ENCODE data around the gene DCAF5. TPM values are rescaled to one million over a fixed set of nuclear protein-coding genes. Genes with fewer than 3 reads are reported as not detected.

DCAF5 gene
- total RNA-seq, 1 donor from 2014 or later: 92.5 TPM

- H3K27me3 Mint-ChIP-seq: no peaks in the 10 kb centered on the region
- TF ChIP-seq, protein P1, sequence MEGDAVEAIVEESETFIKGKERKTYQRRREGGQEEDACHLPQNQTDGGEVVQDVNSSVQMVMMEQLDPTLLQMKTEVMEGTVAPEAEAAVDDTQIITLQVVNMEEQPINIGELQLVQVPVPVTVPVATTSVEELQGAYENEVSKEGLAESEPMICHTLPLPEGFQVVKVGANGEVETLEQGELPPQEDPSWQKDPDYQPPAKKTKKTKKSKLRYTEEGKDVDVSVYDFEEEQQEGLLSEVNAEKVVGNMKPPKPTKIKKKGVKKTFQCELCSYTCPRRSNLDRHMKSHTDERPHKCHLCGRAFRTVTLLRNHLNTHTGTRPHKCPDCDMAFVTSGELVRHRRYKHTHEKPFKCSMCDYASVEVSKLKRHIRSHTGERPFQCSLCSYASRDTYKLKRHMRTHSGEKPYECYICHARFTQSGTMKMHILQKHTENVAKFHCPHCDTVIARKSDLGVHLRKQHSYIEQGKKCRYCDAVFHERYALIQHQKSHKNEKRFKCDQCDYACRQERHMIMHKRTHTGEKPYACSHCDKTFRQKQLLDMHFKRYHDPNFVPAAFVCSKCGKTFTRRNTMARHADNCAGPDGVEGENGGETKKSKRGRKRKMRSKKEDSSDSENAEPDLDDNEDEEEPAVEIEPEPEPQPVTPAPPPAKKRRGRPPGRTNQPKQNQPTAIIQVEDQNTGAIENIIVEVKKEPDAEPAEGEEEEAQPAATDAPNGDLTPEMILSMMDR (IDR thresholded peaks at IDR 0.05; ENCODE audit: unreplicated experiment): peak; percentile 82
- H3K9me3 Mint-ChIP-seq (ENCODE audit: low read depth): no peaks in the 10 kb centered on the region
- peak; percentile 19 for DNase-seq (ENCODE audit: low spot score, unreplicated experiment)
- no peak overlapping the region for H3K4me3 Mint-ChIP-seq (ENCODE audit: low read depth)
- no peaks in the 10 kb centered on the region for H3K4me1 Mint-ChIP-seq (ENCODE audit: low read depth)
- H3K27ac Mint-ChIP-seq: peak overlapping the region; percentile 87
- H3K36me3 Mint-ChIP-seq (ENCODE audit: insufficient read depth): peaks cover 2% of the 10 kb centered on the region
Observed at GRCh38 chr14:69107407-69108003, 45.4 kb downstream of the DCAF5 start.

- no peaks in the 10 kb centered on the region for H3K4me1 Mint-ChIP-seq (ENCODE audit: low read depth)
- H3K27me3 Mint-ChIP-seq: no peaks in the 10 kb centered on the region
- TF ChIP-seq, protein P1 (IDR thresholded peaks at IDR 0.05; ENCODE audit: unreplicated experiment): no peak
- H3K9me3 Mint-ChIP-seq (ENCODE audit: low read depth): no peaks in the 10 kb centered on the region
- no peak for DNase-seq (ENCODE audit: low spot score, unreplicated experiment)
- H3K4me3 Mint-ChIP-seq (ENCODE audit: low read depth): no peak overlapping the region
- H3K27ac Mint-ChIP-seq: no peak overlapping the region
- H3K36me3 Mint-ChIP-seq (ENCODE audit: insufficient read depth): peaks cover 2% of the 10 kb centered on the region
Observed at GRCh38 chr14:69106451-69106850, 46.5 kb downstream of the DCAF5 start.

DNA sequence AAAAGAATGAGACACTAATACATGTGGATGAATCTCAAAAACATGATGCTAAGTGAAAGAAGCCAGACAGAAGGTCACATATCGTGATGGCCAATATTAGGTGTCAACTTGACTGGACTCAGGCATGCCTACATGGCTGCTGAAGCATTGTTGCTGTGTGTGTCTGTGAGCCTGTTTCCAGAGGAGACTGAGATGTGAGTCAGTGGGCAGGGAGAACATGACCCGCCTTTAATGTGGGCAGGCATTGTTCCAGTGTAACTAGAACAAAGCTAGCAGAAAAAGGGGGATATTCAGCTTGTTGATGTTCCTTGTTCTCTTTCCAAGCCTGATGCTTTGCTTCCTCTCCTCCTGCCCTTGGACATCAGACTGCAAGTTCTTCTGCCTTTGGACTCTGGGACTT lies 47.6 kb downstream of the DCAF5 start:
- H3K27ac Mint-ChIP-seq: no peak overlapping the region
- DNase-seq (ENCODE audit: low spot score, unreplicated experiment): no peak

DNA sequence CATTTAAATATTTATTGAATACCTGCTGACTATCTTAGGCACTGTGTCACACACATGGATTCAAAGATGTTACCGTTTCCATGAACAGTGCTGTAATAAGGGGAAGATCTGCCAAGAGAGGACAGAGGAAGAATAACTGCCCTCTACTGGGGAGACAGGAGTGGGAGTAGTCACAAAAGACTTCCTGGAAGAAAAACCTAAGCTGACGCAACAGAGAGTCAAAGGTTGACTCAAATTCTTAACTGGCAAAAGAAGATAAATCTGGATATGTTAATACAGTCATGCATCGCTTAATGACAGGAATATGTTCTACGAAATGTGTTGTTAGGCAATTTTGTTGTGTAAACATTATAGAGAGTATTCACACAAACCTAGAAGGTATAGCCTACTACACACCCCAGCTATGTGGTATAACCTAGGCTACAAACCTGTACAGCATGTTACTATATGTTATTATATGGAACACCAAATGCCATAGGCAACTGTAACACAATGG lies 51.5 kb downstream of the DCAF5 start:
- H3K4me3 Mint-ChIP-seq (ENCODE audit: low read depth): no peak overlapping the region
- H3K27me3 Mint-ChIP-seq: no peaks in the 10 kb centered on the region
- no peaks in the 10 kb centered on the region for H3K9me3 Mint-ChIP-seq (ENCODE audit: low read depth)
- no peak overlapping the region for H3K27ac Mint-ChIP-seq
- H3K4me1 Mint-ChIP-seq (ENCODE audit: low read depth): peaks cover 13% of the 10 kb centered on the region
- H3K36me3 Mint-ChIP-seq (ENCODE audit: insufficient read depth): peaks cover 6% of the 10 kb centered on the region
- DNase-seq (ENCODE audit: low spot score, unreplicated experiment): no peak
- TF ChIP-seq, protein P1 (IDR thresholded peaks at IDR 0.05; ENCODE audit: unreplicated experiment): peak; percentile 43

More for the DNA sequence above, 47.6 kb downstream of the DCAF5 start:
- Mint-ChIP-seq H3K36me3 (ENCODE audit: insufficient read depth) (peaks cover 2% of the 10 kb centered on the region), H3K4me3 (ENCODE audit: low read depth) (no peak overlapping the region), H3K9me3 (ENCODE audit: low read depth) (no peaks in the 10 kb centered on the region), H3K4me1 (ENCODE audit: low read depth) (no peaks in the 10 kb centered on the region), H3K27me3 (no peaks in the 10 kb centered on the region)
- TF ChIP-seq, protein P1 (IDR thresholded peaks at IDR 0.05; ENCODE audit: unreplicated experiment): no peak

DNA sequence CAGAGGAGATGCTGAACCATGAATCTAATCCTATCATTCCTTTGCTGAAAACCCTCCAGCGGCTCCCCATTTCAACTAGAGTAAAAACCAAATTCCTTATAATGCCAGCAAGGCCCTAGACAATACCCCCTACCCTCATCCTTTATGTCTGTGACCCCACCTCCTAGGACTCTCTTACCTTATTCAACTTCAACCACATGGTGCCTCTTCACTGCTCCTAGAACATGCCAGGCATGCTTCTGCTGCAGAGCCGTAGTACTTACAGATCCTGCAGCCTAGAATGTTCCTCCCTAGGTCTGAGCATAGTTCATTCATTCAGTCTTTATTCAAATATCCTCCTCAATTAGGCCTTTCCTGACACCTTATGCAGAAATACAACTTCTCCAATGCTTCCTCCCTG lies 54.9 kb downstream of the DCAF5 start:
- H3K27ac Mint-ChIP-seq: peak overlapping the region; percentile 2
- TF ChIP-seq, protein P1 (IDR thresholded peaks at IDR 0.05; ENCODE audit: unreplicated experiment): no peak
- no peaks in the 10 kb centered on the region for H3K27me3 Mint-ChIP-seq
- DNase-seq (ENCODE audit: low spot score, unreplicated experiment): no peak
- H3K4me3 Mint-ChIP-seq (ENCODE audit: low read depth): no peak overlapping the region
- H3K36me3 Mint-ChIP-seq (ENCODE audit: insufficient read depth): peaks cover 6% of the 10 kb centered on the region
- H3K9me3 Mint-ChIP-seq (ENCODE audit: low read depth): no peaks in the 10 kb centered on the region
- H3K4me1 Mint-ChIP-seq (ENCODE audit: low read depth): peaks cover 44% of the 10 kb centered on the region
